GM12878 (cell line): ENCODE results near the gene TOMT. TPM values are rescaled to one million over a fixed set of nuclear protein-coding genes. Genes with fewer than 3 reads are reported as not detected.

ENCODE experiments used
- ATAC-seq: fragments of 200-7000 bp; cut with Tn5 transposase; 3 replicates; pipeline ENCODE4 v1.9.1; 2020; ENCODE audit warnings: mild to moderate bottlenecking, moderate library complexity
- BruUV-seq: library from RNA; stranded (reverse); fragments of 400-500 nt; replicated peaks from 2 replicates; lab custom pipeline; 2021; lab: Mats Ljungman, UMichigan
- CTCF ChIA-PET: fragments of 300-600 bp; sonication (Branson Sonifier 250); formaldehyde crosslinking; extraction: SDS; loops from one replicate; lab custom pipeline; 2021; ENCODE audit warnings: inconsistent platforms; lab: Yijun Ruan, JAX
- POLR2A ChIA-PET: fragments of 350-600 bp; formaldehyde crosslinking; extraction: SDS; loops from one replicate; lab custom pipeline; 2021; ENCODE audit warnings: inconsistent platforms; lab: Charles Lee
- RAD21 ChIA-PET: fragments of 300-600 bp; sonication (Branson Sonifier 250); formaldehyde crosslinking; loops from one replicate; lab custom pipeline; 2023; ENCODE audit warnings: antibody characterized with exemption; ENCODE audit not compliant: unreplicated experiment; lab: Charles Lee
- SMC1A ChIA-PET: fragments of 300-600 bp; sonication (Branson Sonifier 250); formaldehyde crosslinking; loops from one replicate; lab custom pipeline; 2023; ENCODE audit not compliant: unreplicated experiment, uncharacterized antibody; lab: Charles Lee
- DNase-seq: peaks from one replicate; pipeline ENCODE4 v3.0.0-alpha.2; 2011; ENCODE audit warnings: low read depth, low spot score
- FAIRE-seq: peaks from 3 replicates; lab custom pipeline; 2011; peaks lifted over from hg19 to GRCh38; lab: Jason Lieb, UNC
- H2AFZ ChIP-seq: 2 replicates; pipeline ENCODE4 v1.6.0; 2011; ENCODE audit warnings: low read depth, low read length, control low read depth; ENCODE audit not compliant: control insufficient read depth
- H3K27ac ChIP-seq: 2 replicates; pipeline ENCODE4 v1.5.1; 2011; ENCODE audit warnings: control low read depth; ENCODE audit not compliant: control insufficient read depth, insufficient read depth
- H3K27me3 ChIP-seq, 2 experiments: replicated peaks in 1 of 2; 2 replicates each; pipeline versions ENCODE4 v1.6.0 to v1.6.1; 2011; ENCODE audit warnings: low read length in 1 of 2; ENCODE audit not compliant: control insufficient read depth in 2 of 2, insufficient read depth in 2 of 2
- H3K36me3 ChIP-seq, 2 experiments: 2 replicates each; pipeline ENCODE4 v1.5.1; 2011; ENCODE audit warnings: low read length in 1 of 2; ENCODE audit not compliant: control insufficient read depth in 2 of 2, insufficient read depth in 2 of 2
- H3K4me1 ChIP-seq: 2 replicates; pipeline ENCODE4 v1.6.1; 2011; ENCODE audit warnings: mild to moderate bottlenecking, low read length, moderate library complexity, mixed read lengths; ENCODE audit not compliant: control insufficient read depth, insufficient read depth
- H3K4me2 ChIP-seq: 2 replicates; pipeline ENCODE4 v1.6.0; 2011; ENCODE audit warnings: control low read depth; ENCODE audit not compliant: control insufficient read depth, insufficient read depth
- H3K4me3 ChIP-seq: fragments of 200-600 bp; sonication (generic); 2 replicates; pipeline ENCODE4 v1.5.1; 2016
- H3K79me2 ChIP-seq: 2 replicates; pipeline ENCODE4 v1.6.0; 2011; ENCODE audit warnings: low read length; ENCODE audit not compliant: control insufficient read depth, insufficient read depth
- H3K9ac ChIP-seq: 2 replicates; pipeline ENCODE4 v1.8.0; 2011; ENCODE audit warnings: low read length, control low read depth, mixed read lengths; ENCODE audit not compliant: control insufficient read depth, insufficient read depth
- H3K9me3 ChIP-seq: replicated peaks from 3 replicates; pipeline ENCODE4 v1.5.1; 2011; ENCODE audit warnings: mild to moderate bottlenecking, low read length; ENCODE audit not compliant: control insufficient read depth, insufficient read depth
- H4K20me1 ChIP-seq: 2 replicates; pipeline ENCODE4 v1.6.0; 2011; ENCODE audit not compliant: control insufficient read depth, insufficient read depth
- WGBS: methylation state at CpG from one replicate; pipeline ENCODE4 v1.1.6; 2016; ENCODE audit warnings: low lambda C conversion rate; ENCODE audit not compliant: insufficient replicate concordance, insufficient coverage; ENCODE audit errors: missing lambda C conversion rate; 5-methylcytosine and 5-hydroxymethylcytosine counted together
- in situ Hi-C: fragments of 300-500 bp; cut with MboI; formaldehyde crosslinking; loops from 9 replicates; pipeline ENCODE4 v1.14.3; 2018; ENCODE audit warnings: mixed read lengths
- intact Hi-C: fragments of 100-400 bp; cut with micrococcal nuclease; formaldehyde crosslinking; loops from one replicate; pipeline ENCODE4 v1.14.2; 2022; ENCODE audit not compliant: unreplicated experiment
- polyA plus RNA-seq, 11 experiments: library from polyadenylated mRNA; depleted of rRNA in 4 of 11; unstranded in 6 of 11; stranded (reverse) in 5 of 11; fragments of >200 nt; fragmentation: Nextera tagmentation in 4 of 11; fragmentation: Illumina TruSeq in 1 of 11; extraction: Ambion mirVana in 4 of 11; extraction: Trizol in 1 of 11; gene quantifications; 1 replicate in 1 of 11; 2 replicates in 10 of 11; pipeline versions ENCODE4 v1.2.1 to v1.2.3, GENCODE V29; 2011 to 2016; ENCODE audit warnings: inconsistent platforms in 2 of 11, missing spikeins in 2 of 11, low read depth in 1 of 11
- total RNA-seq, 4 experiments: library from RNA; depleted of rRNA in 3 of 4; stranded (reverse); fragments of >200 nt in 3 of 4; fragmentation: Illumina TruSeq in 1 of 4; extraction: Trizol in 1 of 4; gene quantifications; 2 replicates each; pipeline versions ENCODE4 v1.2.1 to v1.2.3, GENCODE V29; 2013 to 2021
- TF ChIP-seq, protein P1 (sequence below): IDR thresholded peaks from 2 replicates; pipeline ENCODE4 v1.6.1; 2011; ENCODE audit warnings: borderline replicate concordance, low read depth, mild to moderate bottlenecking, moderate library complexity, mixed read lengths, low read length; ENCODE audit not compliant: insufficient read depth; ENCODE audit errors: extremely low read length
- TF ChIP-seq, protein P2 (sequence below): fragments of 450-650 bp; IDR thresholded peaks from 2 replicates; pipeline ENCODE4 v1.6.1; 2017; ENCODE audit warnings: low read depth, mild to moderate bottlenecking, moderate library complexity

TOMT gene
- total and polyA plus RNA-seq, 10 of the 15 experiments (the other 5 are each of a cell fraction or from before 2014, with no cell fraction given): not detected

DNA sequence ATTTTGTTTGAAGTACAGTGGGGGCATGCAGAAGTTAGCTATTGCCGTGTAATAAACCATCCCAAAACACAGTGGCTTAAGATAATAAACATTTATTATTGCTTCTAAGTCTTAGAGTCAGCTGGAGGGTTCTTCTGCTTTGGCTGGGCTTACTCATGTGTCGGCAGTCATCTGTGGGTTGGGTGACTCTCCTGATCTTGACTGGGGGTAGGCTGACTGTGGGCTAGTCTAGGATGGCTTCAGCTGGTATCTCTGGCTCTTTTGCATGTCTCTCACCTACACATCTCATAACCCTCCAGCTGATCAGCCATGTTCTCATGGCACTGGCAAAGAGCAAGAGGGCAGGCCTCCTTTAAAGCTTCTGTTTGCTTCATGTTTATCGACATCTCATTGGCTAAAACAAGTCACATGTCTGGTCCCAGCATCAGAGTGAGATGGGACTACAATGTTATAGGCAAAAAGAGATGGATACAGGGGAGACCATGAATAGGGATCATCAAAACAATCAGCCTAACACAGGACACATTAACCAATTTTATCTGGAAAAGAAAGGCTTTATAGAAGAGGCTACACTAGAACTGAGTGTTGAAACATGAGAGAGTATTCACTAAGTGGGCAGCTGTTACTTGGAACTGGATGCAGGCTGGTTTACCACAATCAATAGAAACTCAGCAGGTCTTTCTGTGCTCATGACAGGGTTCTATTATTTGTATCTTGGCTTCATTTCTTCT lies 19.9 kb upstream of the TOMT start:
- ATAC-seq: no peak
- Histone ChIP-seq H3K9me3 (no peaks in the 10 kb centered on the region), H3K4me3 (no peak overlapping the region), H3K79me2 (no peaks in the 10 kb centered on the region; the same call in 1 of the 2 replicates), H3K27ac (no peak overlapping the region), H2AFZ (no peak overlapping the region), H3K4me1 (peaks cover 10% of the 10 kb centered on the region)
- no peak for DNase-seq
- FAIRE-seq: no peak
- in situ Hi-C loops: no loop called here
- 94% methylated on average over 3 of the region's 3 CpGs for WGBS
- POLR2A ChIA-PET: interaction anchor here (0.5 to 2.0 kb wide), 8 partner anchors 10 to 87 kb away, joined by 3 to 14 read pairs (median 6); partner anchors contain the start of gene ANAPC15
- CTCF ChIA-PET: interaction anchor here (0.6 to 4.0 kb wide), 19 partner anchors 8 to 349 kb away, joined by 3 to 43 read pairs (median 5); partner anchors contain the start of gene CLPB
- RAD21 ChIA-PET: interaction anchor here (0.6 to 4.9 kb wide), 5 partner anchors 13 to 345 kb away, joined by 3 to 30 read pairs (median 8); no protein-coding TSS in a partner anchor
- TF ChIP-seq, protein P1, sequence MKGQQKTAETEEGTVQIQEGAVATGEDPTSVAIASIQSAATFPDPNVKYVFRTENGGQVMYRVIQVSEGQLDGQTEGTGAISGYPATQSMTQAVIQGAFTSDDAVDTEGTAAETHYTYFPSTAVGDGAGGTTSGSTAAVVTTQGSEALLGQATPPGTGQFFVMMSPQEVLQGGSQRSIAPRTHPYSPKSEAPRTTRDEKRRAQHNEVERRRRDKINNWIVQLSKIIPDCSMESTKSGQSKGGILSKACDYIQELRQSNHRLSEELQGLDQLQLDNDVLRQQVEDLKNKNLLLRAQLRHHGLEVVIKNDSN: peak; percentile 23
- TF ChIP-seq, protein P2, sequence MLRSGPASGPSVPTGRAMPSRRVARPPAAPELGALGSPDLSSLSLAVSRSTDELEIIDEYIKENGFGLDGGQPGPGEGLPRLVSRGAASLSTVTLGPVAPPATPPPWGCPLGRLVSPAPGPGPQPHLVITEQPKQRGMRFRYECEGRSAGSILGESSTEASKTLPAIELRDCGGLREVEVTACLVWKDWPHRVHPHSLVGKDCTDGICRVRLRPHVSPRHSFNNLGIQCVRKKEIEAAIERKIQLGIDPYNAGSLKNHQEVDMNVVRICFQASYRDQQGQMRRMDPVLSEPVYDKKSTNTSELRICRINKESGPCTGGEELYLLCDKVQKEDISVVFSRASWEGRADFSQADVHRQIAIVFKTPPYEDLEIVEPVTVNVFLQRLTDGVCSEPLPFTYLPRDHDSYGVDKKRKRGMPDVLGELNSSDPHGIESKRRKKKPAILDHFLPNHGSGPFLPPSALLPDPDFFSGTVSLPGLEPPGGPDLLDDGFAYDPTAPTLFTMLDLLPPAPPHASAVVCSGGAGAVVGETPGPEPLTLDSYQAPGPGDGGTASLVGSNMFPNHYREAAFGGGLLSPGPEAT: no peak
- TF ChIP-seq, all 136 proteins: peak for 1
- BruUV-seq: no TSS peak
- no peaks in the 10 kb centered on the region for H3K27me3 ChIP-seq
- H3K36me3 ChIP-seq: no peaks in the 10 kb centered on the region
- intact Hi-C loops: no loop called here
- no peak overlapping the region for H3K4me2 ChIP-seq
- no peaks in the 10 kb centered on the region for H4K20me1 ChIP-seq
- SMC1A ChIA-PET: interaction anchor here (1.0 to 4.6 kb wide), 15 partner anchors 12 to 158 kb away, joined by 3 to 62 read pairs (median 4); partner anchors contain the start of gene ANAPC15
- H3K9ac ChIP-seq: no peak overlapping the region
